Karpas-422 (cell line): Measurements from ENCODE around the gene QRFPR. TPM values are rescaled to one million over a fixed set of nuclear protein-coding genes. Genes with fewer than 3 reads are reported as not detected.

Experiments used
- DNase-seq: peaks from one replicate; pipeline ENCODE4 v3.0.0-alpha.2; 2015
- H2AFZ ChIP-seq: fragments of 200-600 bp; sonication (generic); 2 replicates; pipeline ENCODE4 v1.6.1; 2014; ENCODE audit warnings: antibody characterized with exemption, low read length, mixed read lengths
- H3K27ac ChIP-seq: fragments of 200-600 bp; sonication (generic); 2 replicates; pipeline ENCODE4 v1.5.1; 2014; ENCODE audit warnings: mild to moderate bottlenecking, low read length, moderate library complexity
- H3K27me3 ChIP-seq: fragments of 200-600 bp; sonication (generic); 2 replicates; pipeline ENCODE4 v1.6.1; 2014; ENCODE audit warnings: low read length, mixed read lengths
- H3K36me3 ChIP-seq: fragments of 200-600 bp; sonication (generic); 2 replicates; pipeline ENCODE4 v1.6.1; 2014; ENCODE audit warnings: low read length, mixed read lengths; ENCODE audit not compliant: insufficient read depth
- H3K4me1 ChIP-seq: fragments of 200-600 bp; sonication (generic); 2 replicates; pipeline ENCODE4 v1.6.1; 2014; ENCODE audit warnings: mild to moderate bottlenecking, low read length, mixed read lengths
- H3K4me2 ChIP-seq: fragments of 200-600 bp; sonication (generic); 2 replicates; pipeline ENCODE4 v1.6.1; 2014; ENCODE audit warnings: low read length, low read depth, mild to moderate bottlenecking; ENCODE audit not compliant: poor library complexity, severe bottlenecking
- H3K4me3 ChIP-seq: fragments of 200-600 bp; sonication (generic); 2 replicates; pipeline ENCODE4 v1.5.1; 2014; ENCODE audit warnings: mild to moderate bottlenecking, antibody characterized with exemption, low read length, mixed read lengths
- H3K79me2 ChIP-seq: fragments of 200-600 bp; sonication (generic); 2 replicates; pipeline ENCODE4 v1.6.1; 2014; ENCODE audit warnings: mild to moderate bottlenecking, low read length, mixed read lengths
- H3K9ac ChIP-seq: fragments of 200-600 bp; sonication (generic); 2 replicates; pipeline ENCODE4 v1.6.0; 2014; ENCODE audit warnings: low read length
- H3K9me2 ChIP-seq: fragments of 200-600 bp; sonication (generic), shearing (Covaris generic); replicated peaks from 2 replicates; pipeline ENCODE4 v1.6.0; 2014; ENCODE audit warnings: mild to moderate bottlenecking, low read length, moderate library complexity; ENCODE audit not compliant: insufficient read depth
- H3K9me3 ChIP-seq: fragments of 300-700, 200-600 bp; sonication (generic); 2 replicates; pipeline ENCODE4 v1.6.1; 2014; ENCODE audit warnings: low read length, mixed read lengths
- H4K20me1 ChIP-seq: fragments of 200-600 bp; sonication (generic); 2 replicates; pipeline ENCODE4 v1.6.1; 2014; ENCODE audit warnings: mild to moderate bottlenecking, antibody characterized with exemption, low read length, low read depth; ENCODE audit not compliant: insufficient read depth
- total RNA-seq: library from RNA; depleted of rRNA; stranded (reverse); fragments of >200 nt; shearing (Covaris generic); gene quantifications from 2 replicates; pipeline ENCODE4 v1.2.3, GENCODE V29; 2014; ENCODE audit warnings: low replicate concordance

QRFPR gene
- total RNA-seq, 1 experiment from 2014 or later: not detected

GRCh38 chr4:121307445-121308327 lies 73.1 kb downstream of the QRFPR start:
- Histone ChIP-seq H3K9me3 (no peaks in the 10 kb centered on the region), H3K9ac (no peak overlapping the region), H3K4me2 (no peak overlapping the region), H3K27me3 (no peaks in the 10 kb centered on the region), H3K79me2 (no peaks in the 10 kb centered on the region), H3K4me1 (no peaks in the 10 kb centered on the region), H4K20me1 (no peaks in the 10 kb centered on the region), H3K9me2 (no peaks in the 10 kb centered on the region), H3K27ac (no peak overlapping the region), H3K36me3 (no peaks in the 10 kb centered on the region), H3K4me3 (no peak overlapping the region), H2AFZ (no peak overlapping the region)
- peak; percentile 90 for DNase-seq

GRCh38 chr4:121306931-121307330 lies 73.9 kb downstream of the QRFPR start:
- Histone ChIP-seq H3K4me2 (no peak overlapping the region), H4K20me1 (no peaks in the 10 kb centered on the region), H2AFZ (no peak overlapping the region), H3K27ac (no peak overlapping the region), H3K4me3 (no peak overlapping the region), H3K9me2 (no peaks in the 10 kb centered on the region), H3K9me3 (no peaks in the 10 kb centered on the region), H3K9ac (no peak overlapping the region), H3K79me2 (no peaks in the 10 kb centered on the region), H3K27me3 (no peaks in the 10 kb centered on the region), H3K36me3 (no peaks in the 10 kb centered on the region), H3K4me1 (no peaks in the 10 kb centered on the region)
- DNase-seq: no peak

- Histone ChIP-seq H3K4me1 (no peaks in the 10 kb centered on the region), H3K9me2 (no peaks in the 10 kb centered on the region), H3K27ac (no peak overlapping the region), H2AFZ (no peak overlapping the region), H3K36me3 (no peaks in the 10 kb centered on the region), H3K27me3 (no peaks in the 10 kb centered on the region), H3K4me2 (no peak overlapping the region), H3K9ac (no peak overlapping the region), H3K4me3 (no peak overlapping the region), H3K79me2 (no peaks in the 10 kb centered on the region), H3K9me3 (no peaks in the 10 kb centered on the region), H4K20me1 (no peaks in the 10 kb centered on the region)
- peak; percentile 16 for DNase-seq
Measured at GRCh38 chr4:121304893-121305292, 75.9 kb downstream of the QRFPR start.

- H3K4me3 ChIP-seq: no peak overlapping the region
- DNase-seq: no peak
- H3K4me2 ChIP-seq: no peak overlapping the region
- H3K36me3 ChIP-seq: no peaks in the 10 kb centered on the region
- no peak overlapping the region for H2AFZ ChIP-seq
- no peak overlapping the region for H3K9ac ChIP-seq
- no peaks in the 10 kb centered on the region for H3K27me3 ChIP-seq
- H3K79me2 ChIP-seq: no peaks in the 10 kb centered on the region
- no peak overlapping the region for H3K27ac ChIP-seq
- H3K9me3 ChIP-seq: no peaks in the 10 kb centered on the region
- H3K9me2 ChIP-seq: no peaks in the 10 kb centered on the region
- H3K4me1 ChIP-seq: no peaks in the 10 kb centered on the region
- no peaks in the 10 kb centered on the region for H4K20me1 ChIP-seq
Measured at GRCh38 chr4:121299367-121299766, 81.5 kb downstream of the QRFPR start.

GRCh38 chr4:121283319-121283718 lies 97.5 kb downstream of the QRFPR start:
- Histone ChIP-seq H3K4me2 (no peak overlapping the region), H3K9ac (no peak overlapping the region), H3K27me3 (no peaks in the 10 kb centered on the region), H3K27ac (no peak overlapping the region), H3K4me3 (no peak overlapping the region), H3K9me2 (no peaks in the 10 kb centered on the region), H3K9me3 (no peaks in the 10 kb centered on the region), H3K36me3 (no peaks in the 10 kb centered on the region), H3K4me1 (peaks cover 6% of the 10 kb centered on the region), H2AFZ (no peak overlapping the region), H3K79me2 (no peaks in the 10 kb centered on the region), H4K20me1 (no peaks in the 10 kb centered on the region)
- DNase-seq: peak; percentile 27

- no peaks in the 10 kb centered on the region for H3K79me2 ChIP-seq
- H3K4me3 ChIP-seq: no peak overlapping the region
- no peaks in the 10 kb centered on the region for H3K9me2 ChIP-seq
Measured at GRCh38 chr4:121280425-121280824, 100.4 kb downstream of the QRFPR start.

GRCh38 chr4:121278811-121279368 lies 101.9 kb downstream of the QRFPR start:
- Histone ChIP-seq H3K27me3 (no peaks in the 10 kb centered on the region), H3K27ac (no peak overlapping the region), H3K4me3 (no peak overlapping the region), H3K9me3 (no peaks in the 10 kb centered on the region), H2AFZ (no peak overlapping the region), H3K4me1 (peaks cover 6% of the 10 kb centered on the region), H3K36me3 (no peaks in the 10 kb centered on the region), H3K79me2 (no peaks in the 10 kb centered on the region), H4K20me1 (no peaks in the 10 kb centered on the region), H3K9me2 (no peaks in the 10 kb centered on the region), H3K9ac (no peak overlapping the region), H3K4me2 (no peak overlapping the region)
- DNase-seq: peak; percentile 38

More at GRCh38 chr4:121280425-121280824, 100.4 kb downstream of the QRFPR start:
- no peaks in the 10 kb centered on the region for H3K9me3 ChIP-seq
- H2AFZ ChIP-seq: no peak overlapping the region
- H3K27ac ChIP-seq: no peak overlapping the region
- H3K36me3 ChIP-seq: no peaks in the 10 kb centered on the region
- no peak overlapping the region for H3K4me2 ChIP-seq
- H3K4me1 ChIP-seq: peaks cover 6% of the 10 kb centered on the region
- no peaks in the 10 kb centered on the region for H3K27me3 ChIP-seq
- no peaks in the 10 kb centered on the region for H4K20me1 ChIP-seq
- DNase-seq: peak; percentile 28
- H3K9ac ChIP-seq: no peak overlapping the region
